IMR-90 (cell line): ENCODE results near the gene TOR1AIP2. TPM values are rescaled to one million over a fixed set of nuclear protein-coding genes. Genes with fewer than 3 reads are reported as not detected.

Source experiments
- ATAC-seq: fragments of 200-7000 bp; cut with Tn5 transposase; 2 replicates; pipeline ENCODE4 v1.9.1; 2020; ENCODE audit warnings: low read depth, mild to moderate bottlenecking, moderate library complexity
- BruUV-seq: library from RNA; stranded (reverse); fragments of 400-500 nt; replicated peaks from 2 replicates; lab custom pipeline; 2021; lab: Mats Ljungman, UMichigan
- CTCF ChIA-PET: fragments of 300-600 bp; formaldehyde crosslinking; extraction: SDS; loops from one replicate; lab custom pipeline; 2021; ENCODE audit warnings: antibody characterized with exemption; lab: Yijun Ruan, JAX
- POLR2A ChIA-PET: fragments of 300-600 bp; sonication (Branson Sonifier 250); formaldehyde crosslinking; loops from one replicate; lab custom pipeline; 2022; ENCODE audit warnings: antibody characterized with exemption; ENCODE audit not compliant: unreplicated experiment; lab: Charles Lee
- DNase-seq: peaks from one replicate; pipeline ENCODE4 v3.0.0; 2013
- H2AFZ ChIP-seq: replicated peaks from 2 replicates; pipeline ENCODE3; 2013; ENCODE audit warnings: low read length, mild to moderate bottlenecking; ENCODE audit not compliant: poor library complexity
- H2AK5ac ChIP-seq: 2 replicates; pipeline ENCODE4 v1.6.1; 2013; ENCODE audit warnings: low read depth, low read length, inconsistent platforms
- H2AK9ac ChIP-seq: replicated peaks from 2 replicates; pipeline ENCODE3; 2013; ENCODE audit warnings: mild to moderate bottlenecking, low read depth, low read length, moderate library complexity; ENCODE audit not compliant: poor library complexity
- H2BK120ac ChIP-seq: 2 replicates; pipeline ENCODE4 v1.6.1; 2013; ENCODE audit warnings: low read depth, low read length, inconsistent platforms
- H2BK15ac ChIP-seq: 3 replicates; pipeline ENCODE4 v1.6.1; 2013; ENCODE audit warnings: low read depth, low read length, inconsistent platforms
- H2BK20ac ChIP-seq: 2 replicates; pipeline ENCODE4 v1.6.1; 2013; ENCODE audit warnings: low read depth, mild to moderate bottlenecking, inconsistent platforms, low read length, moderate library complexity
- H2BK5ac ChIP-seq: 2 replicates; pipeline ENCODE4 v1.6.1; 2013; ENCODE audit warnings: mild to moderate bottlenecking, low read depth, low read length, inconsistent platforms; ENCODE audit not compliant: poor library complexity, severe bottlenecking
- H3K14ac ChIP-seq: replicated peaks from 2 replicates; pipeline ENCODE4 v1.6.1; 2013; ENCODE audit warnings: low read depth, low read length, inconsistent platforms
- H3K18ac ChIP-seq: 2 replicates; pipeline ENCODE4 v1.6.1; 2013; ENCODE audit warnings: low read depth, low read length, control low read depth
- H3K23ac ChIP-seq: 2 replicates; pipeline ENCODE4 v1.6.1; 2013; ENCODE audit warnings: low read depth, low read length, inconsistent platforms
- H3K27ac ChIP-seq: 2 replicates; pipeline ENCODE4 v1.5.1; 2013; ENCODE audit warnings: mild to moderate bottlenecking, control low read depth, low read length; ENCODE audit not compliant: insufficient read depth
- H3K27me3 ChIP-seq: 2 replicates; pipeline ENCODE4 v1.6.1; 2013; ENCODE audit warnings: low read length; ENCODE audit not compliant: control insufficient read depth, insufficient read depth
- H3K36me3 ChIP-seq: 2 replicates; pipeline ENCODE4 v1.6.1; 2013; ENCODE audit warnings: low read length, mixed read lengths; ENCODE audit not compliant: control insufficient read depth, insufficient read depth
- H3K4ac ChIP-seq: 2 replicates; pipeline ENCODE4 v1.6.1; 2013; ENCODE audit warnings: low read depth, low read length, inconsistent platforms
- H3K4me1 ChIP-seq: 2 replicates; pipeline ENCODE4 v1.6.1; 2013; ENCODE audit warnings: low read length, mixed read lengths; ENCODE audit not compliant: control insufficient read depth, insufficient read depth
- H3K4me2 ChIP-seq: 2 replicates; pipeline ENCODE4 v1.6.1; 2013; ENCODE audit warnings: low read depth, mild to moderate bottlenecking, control low read depth, low read length, moderate library complexity
- H3K4me3 ChIP-seq: 2 replicates; pipeline ENCODE4 v1.5.1; 2013; ENCODE audit warnings: low read depth, mild to moderate bottlenecking, control low read depth, low read length, moderate library complexity; ENCODE audit not compliant: insufficient read depth
- H3K56ac ChIP-seq: 2 replicates; pipeline ENCODE4 v1.6.1; 2013; ENCODE audit warnings: low read length, inconsistent platforms; ENCODE audit not compliant: insufficient read depth; ENCODE audit errors: extremely low read depth
- H3K79me1 ChIP-seq, 2 experiments: 2 replicates each; pipeline ENCODE4 v1.6.1; 2013; ENCODE audit warnings: low read length in 2 of 2, inconsistent platforms in 1 of 2, low read depth in 1 of 2
- H3K9ac ChIP-seq: 2 replicates; pipeline ENCODE4 v1.6.1; 2013; ENCODE audit warnings: low read depth, low read length, control low read depth
- H3K9me1 ChIP-seq: 2 replicates; pipeline ENCODE4 v1.6.1; 2013; ENCODE audit warnings: low read length, inconsistent platforms; ENCODE audit not compliant: insufficient read depth
- H3K9me3 ChIP-seq: 2 replicates; pipeline ENCODE4 v1.6.1; 2013; ENCODE audit warnings: low read length; ENCODE audit not compliant: control insufficient read depth, insufficient read depth
- H4K20me1 ChIP-seq: 2 replicates; pipeline ENCODE4 v1.6.1; 2013; ENCODE audit warnings: low read length, inconsistent platforms; ENCODE audit not compliant: insufficient read depth
- H4K5ac ChIP-seq: 2 replicates; pipeline ENCODE4 v1.6.1; 2013; ENCODE audit warnings: mild to moderate bottlenecking, low read depth, low read length, control low read depth
- H4K8ac ChIP-seq, 2 experiments: 2 replicates each; pipeline ENCODE4 v1.6.1; 2013; ENCODE audit warnings: low read depth in 2 of 2, low read length in 2 of 2, control low read depth in 1 of 2, inconsistent platforms in 1 of 2
- H4K91ac ChIP-seq: 2 replicates; pipeline ENCODE4 v1.6.1; 2013; ENCODE audit warnings: low read depth, low read length, inconsistent platforms; ENCODE audit not compliant: insufficient read depth
- BHLHE40 ChIP-seq: fragments of 150-350 bp; IDR thresholded peaks from 2 replicates; pipeline ENCODE4 v1.6.1; 2016; ENCODE audit warnings: mild to moderate bottlenecking, low read depth, low read length
- CEBPB ChIP-seq: IDR thresholded peaks from 2 replicates; pipeline ENCODE4 v1.6.1; 2012; ENCODE audit warnings: low read depth, low read length, improper control_type of control experiment
- CHD1 ChIP-seq: IDR thresholded peaks from 2 replicates; pipeline ENCODE4 v1.6.1; 2012; ENCODE audit warnings: low read depth, low read length, improper control_type of control experiment
- FOS ChIP-seq: fragments of 150-350 bp; IDR thresholded peaks from 2 replicates; pipeline ENCODE4 v1.6.1; 2016; ENCODE audit warnings: low read depth, low read length
- MAFK ChIP-seq: IDR thresholded peaks from 2 replicates; pipeline ENCODE4 v1.6.1; 2012; ENCODE audit warnings: low read depth, low read length, improper control_type of control experiment
- MAZ ChIP-seq: IDR thresholded peaks from 2 replicates; pipeline ENCODE4 v1.6.1; 2012; ENCODE audit warnings: low read depth, mild to moderate bottlenecking, low read length, improper control_type of control experiment, moderate library complexity, borderline replicate concordance
- MXI1 ChIP-seq: IDR thresholded peaks from 2 replicates; pipeline ENCODE4 v1.6.1; 2012; ENCODE audit warnings: low read depth, mild to moderate bottlenecking, low read length, moderate library complexity, borderline replicate concordance
- NFE2L2 ChIP-seq: fragments of 150-350 bp; IDR thresholded peaks from 2 replicates; pipeline ENCODE4 v1.6.1; 2016; ENCODE audit warnings: low read depth, mild to moderate bottlenecking, low read length
- POLR2A ChIP-seq: IDR thresholded peaks from 2 replicates; pipeline ENCODE4 v1.6.1; 2012; ENCODE audit warnings: mild to moderate bottlenecking, low read depth, low read length
- RAD21 ChIP-seq: IDR thresholded peaks from 2 replicates; pipeline ENCODE4 v1.6.1; 2012; ENCODE audit warnings: low read length, improper control_type of control experiment
- RCOR1 ChIP-seq: IDR thresholded peaks from 2 replicates; pipeline ENCODE4 v1.6.1; 2012; ENCODE audit warnings: mild to moderate bottlenecking, low read length, improper control_type of control experiment; ENCODE audit not compliant: insufficient replicate concordance
- RFX5 ChIP-seq: IDR thresholded peaks from 2 replicates; pipeline ENCODE4 v1.8.0; 2012; ENCODE audit warnings: low read depth, mild to moderate bottlenecking, low read length, moderate library complexity
- SMC3 ChIP-seq: fragments of 150-350 bp; IDR thresholded peaks from 2 replicates; pipeline ENCODE4 v1.6.1; 2016; ENCODE audit warnings: low read depth, mild to moderate bottlenecking, antibody characterized with exemption, low read length, moderate library complexity
- WGBS, 2 experiments: methylation state at CpG; one replicate each; pipeline versions ENCODE4 v1.1.5 to v1.1.7; 2013; ENCODE audit warnings: missing lambda C conversion rate in 2 of 2; ENCODE audit not compliant: insufficient read length in 1 of 2; ENCODE audit errors: extremely low coverage in 2 of 2; 5-methylcytosine and 5-hydroxymethylcytosine counted together
- dilution Hi-C: fragments of 300-500 bp; cut with HindIII; formaldehyde crosslinking; loops from one replicate; pipeline ENCODE4 v1.14.3; 2018; ENCODE audit warnings: low sequenced_read_pairs; ENCODE audit not compliant: unreplicated experiment
- in situ Hi-C: fragments of 300-500 bp; cut with MboI; formaldehyde crosslinking; loops from 3 replicates; pipeline ENCODE4 v1.14.3; 2019; ENCODE audit warnings: low sequenced_read_pairs, inconsistent platforms, mixed read lengths
- intact Hi-C: fragments of 100-400 bp; cut with micrococcal nuclease; formaldehyde crosslinking; loops from 2 replicates; pipeline ENCODE4 v1.10.0; 2022
- polyA plus RNA-seq, 3 experiments: library from polyadenylated mRNA; depleted of rRNA; stranded (reverse); fragments of >200 nt; gene quantifications; 2 replicates each; pipeline ENCODE4 v1.2.3, GENCODE V29; 2012; ENCODE audit warnings: low replicate concordance in 1 of 3
- total RNA-seq: library from RNA; depleted of rRNA; stranded (reverse); fragments of >200 nt; gene quantifications from 2 replicates; pipeline ENCODE4 v1.2.3, GENCODE V29; 2012
- TF ChIP-seq, protein P1 (sequence below): conservative IDR thresholded peaks from 2 replicates; pipeline ENCODE4 v1.5.1; 2012; ENCODE audit warnings: mild to moderate bottlenecking, low read depth, low read length, improper control_type of control experiment
- TF ChIP-seq, protein P2 (sequence below): fragments of 150-350 bp; IDR thresholded peaks from 2 replicates; pipeline ENCODE4 v1.6.1; 2017; ENCODE audit warnings: mild to moderate bottlenecking, antibody characterized with exemption, low read length, low read depth
- TF ChIP-seq, protein P3 (sequence below): fragments of 150-350 bp; IDR thresholded peaks from 2 replicates; pipeline ENCODE4 v1.6.1; 2016; ENCODE audit warnings: low read depth, mild to moderate bottlenecking, low read length, moderate library complexity, borderline replicate concordance

TOR1AIP2 gene
- total and polyA plus RNA-seq, 2 of the 4 experiments (the other 2 are of a cell fraction), result 20.7 to 85.0 TPM

DNA sequence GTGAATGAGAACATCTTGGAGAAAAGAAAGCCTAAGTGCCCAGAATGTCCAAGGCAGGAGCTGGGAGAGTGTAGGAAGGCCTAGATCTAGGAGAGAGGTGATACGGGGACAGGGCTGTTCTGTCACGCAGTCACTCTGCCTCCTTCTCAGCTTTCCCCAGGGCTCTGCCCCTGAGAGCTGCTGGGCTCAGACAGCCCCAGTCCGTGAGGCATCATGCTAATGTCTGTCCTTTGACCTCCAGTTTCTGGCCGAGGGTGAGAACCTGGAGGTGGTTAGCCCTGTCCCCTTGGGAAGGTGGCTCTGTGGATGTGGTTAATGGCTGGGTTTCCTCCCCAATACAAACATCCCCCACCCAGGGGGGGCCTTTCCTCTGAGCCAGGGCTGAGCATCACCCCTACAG is 71.3 kb downstream of the TOR1AIP2 start:
- peaks cover 9% of the 10 kb centered on the region for H3K4me1 ChIP-seq
- no peak overlapping the region for H2AK5ac ChIP-seq
- no peaks in the 10 kb centered on the region for H3K9me1 ChIP-seq
- no peak overlapping the region for H3K27ac ChIP-seq
- H4K20me1 ChIP-seq, result no peaks in the 10 kb centered on the region
- no peak for TF ChIP-seq MAFK
- TF ChIP-seq RFX5, result no peak
- no peak for TF ChIP-seq SMC3
- TF ChIP-seq, protein P1, sequence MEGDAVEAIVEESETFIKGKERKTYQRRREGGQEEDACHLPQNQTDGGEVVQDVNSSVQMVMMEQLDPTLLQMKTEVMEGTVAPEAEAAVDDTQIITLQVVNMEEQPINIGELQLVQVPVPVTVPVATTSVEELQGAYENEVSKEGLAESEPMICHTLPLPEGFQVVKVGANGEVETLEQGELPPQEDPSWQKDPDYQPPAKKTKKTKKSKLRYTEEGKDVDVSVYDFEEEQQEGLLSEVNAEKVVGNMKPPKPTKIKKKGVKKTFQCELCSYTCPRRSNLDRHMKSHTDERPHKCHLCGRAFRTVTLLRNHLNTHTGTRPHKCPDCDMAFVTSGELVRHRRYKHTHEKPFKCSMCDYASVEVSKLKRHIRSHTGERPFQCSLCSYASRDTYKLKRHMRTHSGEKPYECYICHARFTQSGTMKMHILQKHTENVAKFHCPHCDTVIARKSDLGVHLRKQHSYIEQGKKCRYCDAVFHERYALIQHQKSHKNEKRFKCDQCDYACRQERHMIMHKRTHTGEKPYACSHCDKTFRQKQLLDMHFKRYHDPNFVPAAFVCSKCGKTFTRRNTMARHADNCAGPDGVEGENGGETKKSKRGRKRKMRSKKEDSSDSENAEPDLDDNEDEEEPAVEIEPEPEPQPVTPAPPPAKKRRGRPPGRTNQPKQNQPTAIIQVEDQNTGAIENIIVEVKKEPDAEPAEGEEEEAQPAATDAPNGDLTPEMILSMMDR, result no peak
- no peak for TF ChIP-seq CEBPB
- no peak for TF ChIP-seq MXI1
- no peak for TF ChIP-seq CHD1
- TF ChIP-seq, protein P2, sequence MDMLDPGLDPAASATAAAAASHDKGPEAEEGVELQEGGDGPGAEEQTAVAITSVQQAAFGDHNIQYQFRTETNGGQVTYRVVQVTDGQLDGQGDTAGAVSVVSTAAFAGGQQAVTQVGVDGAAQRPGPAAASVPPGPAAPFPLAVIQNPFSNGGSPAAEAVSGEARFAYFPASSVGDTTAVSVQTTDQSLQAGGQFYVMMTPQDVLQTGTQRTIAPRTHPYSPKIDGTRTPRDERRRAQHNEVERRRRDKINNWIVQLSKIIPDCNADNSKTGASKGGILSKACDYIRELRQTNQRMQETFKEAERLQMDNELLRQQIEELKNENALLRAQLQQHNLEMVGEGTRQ, result no peak
- TF ChIP-seq, protein P3, sequence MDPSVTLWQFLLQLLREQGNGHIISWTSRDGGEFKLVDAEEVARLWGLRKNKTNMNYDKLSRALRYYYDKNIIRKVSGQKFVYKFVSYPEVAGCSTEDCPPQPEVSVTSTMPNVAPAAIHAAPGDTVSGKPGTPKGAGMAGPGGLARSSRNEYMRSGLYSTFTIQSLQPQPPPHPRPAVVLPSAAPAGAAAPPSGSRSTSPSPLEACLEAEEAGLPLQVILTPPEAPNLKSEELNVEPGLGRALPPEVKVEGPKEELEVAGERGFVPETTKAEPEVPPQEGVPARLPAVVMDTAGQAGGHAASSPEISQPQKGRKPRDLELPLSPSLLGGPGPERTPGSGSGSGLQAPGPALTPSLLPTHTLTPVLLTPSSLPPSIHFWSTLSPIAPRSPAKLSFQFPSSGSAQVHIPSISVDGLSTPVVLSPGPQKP, result no peak
- TF ChIP-seq BHLHE40, result no peak
- TF ChIP-seq MAZ, result no peak
- TF ChIP-seq FOS, result no peak
- TF ChIP-seq POLR2A, result no peak
- TF ChIP-seq NFE2L2, result no peak
- no peak for TF ChIP-seq RCOR1
- no peak for TF ChIP-seq RAD21
- no TSS peak for BruUV-seq
- dilution Hi-C loops (no loop called here), intact Hi-C loops (loop anchor here (5.0 kb wide), 1 partner anchor 54 kb away; no protein-coding TSS in a partner anchor), in situ Hi-C loops (loop anchor here (25.0 kb wide), 1 partner anchor 569 kb away; the partner anchor contains the start of gene ABL2)
- H2BK20ac ChIP-seq, result no peak overlapping the region
- H3K36me3 ChIP-seq, result no peaks in the 10 kb centered on the region
- H3K4me2 ChIP-seq, result no peak overlapping the region
- H3K4ac ChIP-seq, result no peak overlapping the region
- ATAC-seq (no peak), DNase-seq (no peak)
- no CpG with 5 or more reads among the region's 4 CpGs for WGBS, 2 experiments
- no peak overlapping the region for H3K23ac ChIP-seq
- H2BK120ac ChIP-seq, result no peak overlapping the region
- no peak overlapping the region for H4K8ac ChIP-seq
- CTCF ChIA-PET, result interaction anchor here (0.6 to 1.3 kb wide), 3 partner anchors 8 to 218 kb away, joined by 3 to 8 read pairs (median 5); no protein-coding TSS in a partner anchor
- no peak overlapping the region for H3K56ac ChIP-seq
- no peak overlapping the region for H3K14ac ChIP-seq
- H4K91ac ChIP-seq, result peak overlapping the region; percentile 4; the same call in 1 of the 2 replicates
- H3K18ac ChIP-seq, result no peak overlapping the region
- peaks cover 39% of the 10 kb centered on the region for H3K27me3 ChIP-seq
- peak overlapping the region; percentile 2; the same call in 1 of the 3 replicates for H2BK15ac ChIP-seq
- no peak overlapping the region for H2AK9ac ChIP-seq
- no peak overlapping the region for H3K9ac ChIP-seq
- no peak overlapping the region for H4K5ac ChIP-seq
- H3K4me3 ChIP-seq, result no peak overlapping the region
- H3K79me1 ChIP-seq, result no peaks in the 10 kb centered on the region
- H2AFZ ChIP-seq, result no peak overlapping the region
- POLR2A ChIA-PET, result no interaction called here
- no peak overlapping the region for H2BK5ac ChIP-seq
- no peaks in the 10 kb centered on the region for H3K9me3 ChIP-seq
